Prostate gland (tissue), 2 donors: ENCODE measurements around the gene TCF7L2.

Source experiments
- POLR2A ChIP-seq: fragments of 450-650 bp; IDR thresholded peaks from one replicate; pipeline ENCODE4 v1.6.1; 2016; ENCODE audit warnings: antibody characterized with exemption, mild to moderate bottlenecking
- TF ChIP-seq, protein P1 (sequence below), 4 experiments: fragments of 200-600 bp in 2 of 4; fragments of 450-650 bp in 2 of 4; sonication (generic) in 2 of 4; IDR thresholded peaks; 1 replicate in 3 of 4; 2 replicates in 1 of 4; pipeline ENCODE4 v1.5.1; 2016 to 2019; ENCODE audit warnings: antibody characterized with exemption in 4 of 4, mild to moderate bottlenecking in 2 of 4, moderate library complexity in 2 of 4

DNA sequence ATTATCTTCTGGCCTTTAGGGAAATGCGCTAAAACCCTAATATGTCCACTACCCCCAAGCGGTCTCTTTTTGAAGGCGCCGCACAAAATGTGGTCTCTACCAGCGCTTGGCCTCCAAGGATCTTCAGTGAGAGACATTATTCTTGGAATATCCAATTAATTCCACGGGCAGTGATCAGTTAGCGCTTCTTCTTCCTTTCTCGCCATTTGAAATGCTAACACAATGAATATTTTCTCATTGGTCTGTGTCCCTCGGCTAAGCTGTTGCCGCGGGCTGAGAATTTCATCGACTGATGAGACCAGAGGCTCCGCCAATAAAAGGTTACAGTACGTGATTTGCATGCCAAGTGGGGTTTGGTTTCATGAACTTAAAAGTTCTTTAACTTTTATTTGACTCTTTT, 169.8 kb downstream of the TCF7L2 start:
- TF ChIP-seq, protein P1, sequence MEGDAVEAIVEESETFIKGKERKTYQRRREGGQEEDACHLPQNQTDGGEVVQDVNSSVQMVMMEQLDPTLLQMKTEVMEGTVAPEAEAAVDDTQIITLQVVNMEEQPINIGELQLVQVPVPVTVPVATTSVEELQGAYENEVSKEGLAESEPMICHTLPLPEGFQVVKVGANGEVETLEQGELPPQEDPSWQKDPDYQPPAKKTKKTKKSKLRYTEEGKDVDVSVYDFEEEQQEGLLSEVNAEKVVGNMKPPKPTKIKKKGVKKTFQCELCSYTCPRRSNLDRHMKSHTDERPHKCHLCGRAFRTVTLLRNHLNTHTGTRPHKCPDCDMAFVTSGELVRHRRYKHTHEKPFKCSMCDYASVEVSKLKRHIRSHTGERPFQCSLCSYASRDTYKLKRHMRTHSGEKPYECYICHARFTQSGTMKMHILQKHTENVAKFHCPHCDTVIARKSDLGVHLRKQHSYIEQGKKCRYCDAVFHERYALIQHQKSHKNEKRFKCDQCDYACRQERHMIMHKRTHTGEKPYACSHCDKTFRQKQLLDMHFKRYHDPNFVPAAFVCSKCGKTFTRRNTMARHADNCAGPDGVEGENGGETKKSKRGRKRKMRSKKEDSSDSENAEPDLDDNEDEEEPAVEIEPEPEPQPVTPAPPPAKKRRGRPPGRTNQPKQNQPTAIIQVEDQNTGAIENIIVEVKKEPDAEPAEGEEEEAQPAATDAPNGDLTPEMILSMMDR (IDR thresholded peaks at IDR 0.05) = no peak
- TF ChIP-seq POLR2A = no peak
